ENCODE results near the gene XKRX. TPM values are rescaled to one million over a fixed set of nuclear protein-coding genes. Genes with fewer than 3 reads are reported as not detected.

The XKRX gene
- total RNA-seq, 2 experiments from 2014 or later: 0.12 TPM; not detected in 1

GRCh38 chrX:100870527-100870926, 58.2 kb downstream of the XKRX start:
- no peaks in the 10 kb centered on the region for H3K9me3 Mint-ChIP-seq (ENCODE audit: low read depth)
- H3K27ac Mint-ChIP-seq: no peak overlapping the region
- no peak overlapping the region for H3K4me3 Mint-ChIP-seq
- peaks cover 14% of the 10 kb centered on the region for H3K27me3 Mint-ChIP-seq
- DNase-seq (no peak), ATAC-seq (no peak)
- CTCF ChIA-PET: no interaction called here
- H3K4me1 Mint-ChIP-seq: peaks cover 4% of the 10 kb centered on the region
- no peaks in the 10 kb centered on the region for H3K36me3 Mint-ChIP-seq

- DNase-seq: no peak
- Mint-ChIP-seq H3K36me3 (no peaks in the 10 kb centered on the region), H3K27ac (no peak overlapping the region), H3K27me3 (peaks cover 10% of the 10 kb centered on the region), H3K4me3 (no peak overlapping the region), H3K4me1 (no peaks in the 10 kb centered on the region), H3K9me3 (ENCODE audit: low read depth) (no peaks in the 10 kb centered on the region)
- no peak for ATAC-seq
- CTCF ChIA-PET: no interaction called here
Observed at GRCh38 chrX:100868273-100868672, 60.4 kb downstream of the XKRX start.

- Mint-ChIP-seq H3K4me3 (no peak overlapping the region), H3K36me3 (no peaks in the 10 kb centered on the region), H3K27ac (no peak overlapping the region), H3K27me3 (peaks cover 3% of the 10 kb centered on the region), H3K9me3 (ENCODE audit: low read depth) (no peaks in the 10 kb centered on the region), H3K4me1 (no peaks in the 10 kb centered on the region)
- CTCF ChIA-PET: no interaction called here
- ATAC-seq (no peak), DNase-seq (no peak)
Observed at GRCh38 chrX:100864657-100865391, 63.9 kb downstream of the XKRX start.

Other genes starting within 250 kb of the XKRX start
- not detected for gene SYTL4, start 196.8 kb downstream of the XKRX start, total RNA-seq
- gene CSTF2, start 108.5 kb downstream of the XKRX start, total RNA-seq: 10 to 100 TPM; 38.9 to 44.5 TPM
- not detected for gene NOX1, start 54.6 kb downstream of the XKRX start, total RNA-seq
- gene ARL13A, start 40.8 kb upstream of the XKRX start, total RNA-seq: not detected
- gene TRMT2B, start 123.2 kb upstream of the XKRX start, total RNA-seq: 10 to 100 TPM; 21.0 to 23.3 TPM
- not detected for gene TMEM35A, start 150.0 kb upstream of the XKRX start, total RNA-seq
- 10 to 100 TPM; 28.9 to 44.7 TPM for gene CENPI, start 169.3 kb upstream of the XKRX start, total RNA-seq

Data from activated CD8-positive, alpha-beta memory T cell treated with anti-CD3 and anti-CD28 coated beads, Interleukin-2, amount 10 ng/mL, durations not matched to agents 7 days and 5 days (primary cell).